ENCODE data around the gene TTYH2.
A peak's percentile ranks its signal among the peaks of the same experiment; 100 is the strongest.

The TTYH2 gene

GRCh38 chr17:74212209-74212912 is 1.0 kb upstream of the TTYH2 start:
- TF ChIP-seq PAX5 (IDR thresholded peaks at IDR 0.05; ENCODE audit: insufficient read depth, low read length, severe bottlenecking), result no peak
- TF ChIP-seq POU2F2 (IDR thresholded peaks at IDR 0.05; ENCODE audit: low read depth, low read length), result no peak
- TF ChIP-seq POLR2AphosphoS5 (IDR thresholded peaks at IDR 0.05; ENCODE audit: low read depth, low read length), result no peak
- no peak for TF ChIP-seq SPI1 (IDR thresholded peaks at IDR 0.05; ENCODE audit: low read depth, low read length)
- no peak for TF ChIP-seq TAF1 (IDR thresholded peaks at IDR 0.05; ENCODE audit: low read depth, low read length)
- TF ChIP-seq POLR2A (IDR thresholded peaks at IDR 0.05; ENCODE audit: low read depth, low read length), result no peak; the same call in 1 of the 2 replicates
- FAIRE-seq, result no peak
- no peak for DNase-seq (ENCODE audit: insufficient read length, low spot score)

GRCh38 chr17:74213861-74214391 is 555 bp downstream of the TTYH2 start:
- DNase-seq (ENCODE audit: insufficient read length, low spot score) (no peak), FAIRE-seq (peak; percentile 16)
- TF ChIP-seq POLR2A (IDR thresholded peaks at IDR 0.05; ENCODE audit: low read depth, low read length) (no peak), POU2F2 (IDR thresholded peaks at IDR 0.05; ENCODE audit: low read depth, low read length) (no peak), TAF1 (IDR thresholded peaks at IDR 0.05; ENCODE audit: low read depth, low read length) (no peak), POLR2AphosphoS5 (IDR thresholded peaks at IDR 0.05; ENCODE audit: low read depth, low read length) (no peak), PAX5 (IDR thresholded peaks at IDR 0.05; ENCODE audit: insufficient read depth, low read length, severe bottlenecking) (no peak), SPI1 (IDR thresholded peaks at IDR 0.05; ENCODE audit: low read depth, low read length) (peak; percentile 61)

DNA sequence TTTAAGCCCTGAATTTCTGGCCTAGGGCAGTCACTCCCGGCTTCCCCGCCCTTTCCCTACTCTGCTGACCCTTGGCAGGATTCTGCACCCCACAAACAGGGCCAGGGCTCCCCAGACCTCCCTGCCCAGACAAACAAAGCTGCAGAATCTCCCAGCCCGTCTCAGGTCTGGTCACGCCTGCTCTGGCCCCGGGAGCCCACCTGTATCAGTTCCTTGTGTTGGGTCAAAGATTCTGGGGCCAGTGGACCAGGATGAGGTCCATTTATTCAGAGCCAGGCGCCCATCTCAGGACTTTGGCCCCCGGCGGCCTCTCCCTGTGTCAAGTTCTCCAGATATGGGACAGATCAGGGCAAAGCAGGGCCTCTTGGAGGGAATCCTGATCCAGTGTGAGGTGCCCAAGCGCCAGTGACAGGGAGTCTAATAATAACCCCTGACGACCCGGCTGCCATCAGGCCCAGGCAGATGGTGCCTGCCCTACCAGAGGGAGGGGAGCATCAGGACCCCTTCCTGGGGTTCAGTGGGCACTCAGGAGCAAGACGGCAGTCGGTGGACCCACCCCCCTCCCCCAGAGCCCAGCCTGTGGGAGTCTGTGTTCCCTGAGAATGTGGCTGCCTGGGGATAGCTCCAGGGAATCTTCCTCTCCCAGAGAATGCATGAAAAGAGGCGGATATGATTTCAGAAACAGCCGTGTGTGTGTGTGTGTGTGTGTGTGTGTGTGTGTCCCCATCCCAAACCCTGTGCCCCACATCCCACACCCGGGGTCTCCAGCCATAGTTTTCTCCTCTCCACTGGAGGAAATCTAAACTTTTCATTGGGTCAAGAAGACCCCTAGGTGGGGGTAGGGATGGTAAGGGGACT is 1.3 kb downstream of the TTYH2 start:
- DNase-seq (ENCODE audit: insufficient read length, low spot score) (no peak), FAIRE-seq (no peak)
- TF ChIP-seq POLR2AphosphoS5 (IDR thresholded peaks at IDR 0.05; ENCODE audit: low read depth, low read length) (no peak), TAF1 (IDR thresholded peaks at IDR 0.05; ENCODE audit: low read depth, low read length) (no peak), SPI1 (IDR thresholded peaks at IDR 0.05; ENCODE audit: low read depth, low read length) (no peak), POU2F2 (IDR thresholded peaks at IDR 0.05; ENCODE audit: low read depth, low read length) (no peak), POLR2A (IDR thresholded peaks at IDR 0.05; ENCODE audit: low read depth, low read length) (no peak), PAX5 (IDR thresholded peaks at IDR 0.05; ENCODE audit: insufficient read depth, low read length, severe bottlenecking) (no peak)

GRCh38 chr17:74215342-74215727 is 2.0 kb downstream of the TTYH2 start:
- no peak for TF ChIP-seq PAX5 (IDR thresholded peaks at IDR 0.05; ENCODE audit: insufficient read depth, low read length, severe bottlenecking)
- no peak for DNase-seq (ENCODE audit: insufficient read length, low spot score)
- FAIRE-seq, result peak; percentile 33

DNA sequence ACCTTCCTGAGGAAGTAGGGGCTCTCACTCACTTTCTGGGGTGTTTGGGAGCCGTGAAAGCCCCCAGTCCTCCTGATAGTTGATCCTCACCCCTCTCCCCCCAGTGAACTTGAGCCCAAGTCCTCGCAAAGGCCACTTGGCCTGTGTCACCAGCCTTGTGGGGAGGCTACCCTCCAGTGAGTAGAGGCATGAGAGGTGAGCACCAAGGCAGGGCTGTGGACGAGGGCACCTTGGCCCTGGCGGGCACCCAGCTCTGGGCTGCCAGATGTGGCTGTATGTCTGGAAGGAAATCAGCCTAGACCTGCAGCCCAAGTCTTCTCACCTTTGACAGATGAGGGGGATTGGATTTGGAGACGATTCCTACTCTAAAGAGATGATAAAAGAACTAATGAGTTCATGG is 3.1 kb downstream of the TTYH2 start:
- TF ChIP-seq POLR2AphosphoS5 (IDR thresholded peaks at IDR 0.05; ENCODE audit: low read depth, low read length), result no peak
- no peak for TF ChIP-seq SPI1 (IDR thresholded peaks at IDR 0.05; ENCODE audit: low read depth, low read length)
- no peak for TF ChIP-seq PAX5 (IDR thresholded peaks at IDR 0.05; ENCODE audit: insufficient read depth, low read length, severe bottlenecking)
- no peak for TF ChIP-seq TAF1 (IDR thresholded peaks at IDR 0.05; ENCODE audit: low read depth, low read length)
- TF ChIP-seq POU2F2 (IDR thresholded peaks at IDR 0.05; ENCODE audit: low read depth, low read length), result no peak
- no peak for TF ChIP-seq POLR2A (IDR thresholded peaks at IDR 0.05; ENCODE audit: low read depth, low read length)
- DNase-seq (ENCODE audit: insufficient read length, low spot score) (no peak), FAIRE-seq (no peak)

GRCh38 chr17:74217037-74217730 is 3.8 kb downstream of the TTYH2 start:
- DNase-seq (ENCODE audit: insufficient read length, low spot score) (no peak), FAIRE-seq (no peak)
- TF ChIP-seq POU2F2 (IDR thresholded peaks at IDR 0.05; ENCODE audit: low read depth, low read length) (no peak), POLR2AphosphoS5 (IDR thresholded peaks at IDR 0.05; ENCODE audit: low read depth, low read length) (no peak), POLR2A (IDR thresholded peaks at IDR 0.05; ENCODE audit: low read depth, low read length) (no peak)

- DNase-seq (ENCODE audit: insufficient read length, low spot score) (no peak), FAIRE-seq (no peak)
- TF ChIP-seq POLR2A (IDR thresholded peaks at IDR 0.05; ENCODE audit: low read depth, low read length), result no peak
- no peak for TF ChIP-seq POU2F2 (IDR thresholded peaks at IDR 0.05; ENCODE audit: low read depth, low read length)
Observed at GRCh38 chr17:74217888-74218287, 4.5 kb downstream of the TTYH2 start.

GRCh38 chr17:74218436-74218835 is 5.1 kb downstream of the TTYH2 start:
- DNase-seq (ENCODE audit: insufficient read length, low spot score) (no peak), FAIRE-seq (no peak)
- TF ChIP-seq PAX5 (IDR thresholded peaks at IDR 0.05; ENCODE audit: insufficient read depth, low read length, severe bottlenecking) (no peak), SPI1 (IDR thresholded peaks at IDR 0.05; ENCODE audit: low read depth, low read length) (no peak), TAF1 (IDR thresholded peaks at IDR 0.05; ENCODE audit: low read depth, low read length) (no peak)

DNA sequence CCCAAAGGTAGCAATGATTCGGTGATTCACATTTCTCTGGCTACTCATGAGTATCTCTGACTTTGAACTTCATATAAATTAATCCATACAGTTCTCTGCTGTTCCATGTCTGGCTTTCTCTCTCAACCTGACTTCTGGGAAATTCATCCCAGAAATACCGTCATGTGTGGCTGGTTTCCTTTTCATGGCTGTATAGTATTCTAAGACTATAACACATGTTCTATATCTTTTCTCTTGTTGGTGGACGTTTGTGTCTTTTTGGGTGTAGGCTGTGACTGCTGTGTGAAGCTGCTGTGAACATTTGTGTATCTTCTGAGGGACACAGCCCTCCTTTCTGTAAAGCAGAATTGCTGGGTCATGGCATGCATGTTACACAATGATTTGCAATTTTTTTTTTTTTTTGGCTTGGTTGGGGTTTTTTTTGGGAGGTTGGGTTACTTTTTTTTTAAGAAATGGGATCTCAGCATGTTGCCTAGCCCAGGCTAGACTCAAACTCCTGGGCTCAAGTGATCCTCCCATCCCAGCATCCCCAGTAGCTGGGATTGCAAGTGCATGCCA is 6.3 kb downstream of the TTYH2 start:
- no peak for FAIRE-seq
- TF ChIP-seq POLR2AphosphoS5 (IDR thresholded peaks at IDR 0.05; ENCODE audit: low read depth, low read length) (no peak), TAF1 (IDR thresholded peaks at IDR 0.05; ENCODE audit: low read depth, low read length) (no peak), SPI1 (IDR thresholded peaks at IDR 0.05; ENCODE audit: low read depth, low read length) (no peak), PAX5 (IDR thresholded peaks at IDR 0.05; ENCODE audit: insufficient read depth, low read length, severe bottlenecking) (no peak), POLR2A (IDR thresholded peaks at IDR 0.05; ENCODE audit: low read depth, low read length) (no peak)
- no peak for DNase-seq (ENCODE audit: insufficient read length, low spot score)

All from GM12891 (cell line).